Measurements from ENCODE around the gene TGIF2.

GRCh38 chr20:36549628-36549941, 23.8 kb upstream of the TGIF2 start:
- TF ChIP-seq CTCF (IDR thresholded peaks at IDR 0.05), result no peak
- no peak for TF ChIP-seq POLR2A (IDR thresholded peaks at IDR 0.05)

Data from heart left ventricle (tissue), 13 donors.